H9 (cell line): Measurements from ENCODE around the gene ASTN1. TPM values are rescaled to one million over a fixed set of nuclear protein-coding genes. Genes with fewer than 3 reads are reported as not detected.

Source experiments
- DNase-seq: peaks from one replicate; pipeline ENCODE4 v3.0.0-alpha.2; 2017
- H2AFZ ChIP-seq: one replicate; pipeline ENCODE4 v1.6.1; 2013; ENCODE audit warnings: mild to moderate bottlenecking, low read length, control low read depth, moderate library complexity
- H2AK5ac ChIP-seq: 2 replicates; pipeline ENCODE4 v1.6.1; 2013; ENCODE audit warnings: low read length, control low read depth, mixed read lengths; ENCODE audit not compliant: insufficient read length
- H2BK120ac ChIP-seq: one replicate; pipeline ENCODE4 v1.6.1; 2013; ENCODE audit warnings: low read depth, mild to moderate bottlenecking, low read length, control low read depth, inconsistent platforms; ENCODE audit not compliant: poor library complexity, severe bottlenecking
- H2BK12ac ChIP-seq: 2 replicates; pipeline ENCODE4 v1.6.1; 2013; ENCODE audit warnings: low read length, control low read depth, mixed read lengths, low read depth; ENCODE audit not compliant: insufficient read length
- H2BK15ac ChIP-seq: 2 replicates; pipeline ENCODE4 v1.6.1; 2013; ENCODE audit warnings: low read depth, low read length, control low read depth
- H2BK20ac ChIP-seq: one replicate; pipeline ENCODE4 v1.6.1; 2013; ENCODE audit warnings: low read depth, mild to moderate bottlenecking, low read length, control low read depth, inconsistent platforms; ENCODE audit not compliant: poor library complexity, severe bottlenecking
- H2BK5ac ChIP-seq: 2 replicates; pipeline ENCODE4 v1.6.1; 2013; ENCODE audit warnings: low read length, control low read depth, mixed read lengths; ENCODE audit not compliant: insufficient read length
- H3K14ac ChIP-seq: 2 replicates; pipeline ENCODE4 v1.6.1; 2013; ENCODE audit warnings: low read length, control low read depth; ENCODE audit not compliant: insufficient read depth
- H3K18ac ChIP-seq: 2 replicates; pipeline ENCODE4 v1.6.1; 2013; ENCODE audit warnings: low read depth, mild to moderate bottlenecking, mixed read lengths, low read length, control low read depth; ENCODE audit not compliant: insufficient read length
- H3K23ac ChIP-seq: 2 replicates; pipeline ENCODE4 v1.6.1; 2013; ENCODE audit warnings: low read length, control low read depth, mixed read lengths, low read depth; ENCODE audit not compliant: insufficient read length
- H3K23me2 ChIP-seq: 2 replicates; pipeline ENCODE4 v1.6.1; 2013; ENCODE audit warnings: low read depth, mild to moderate bottlenecking, mixed read lengths, low read length, control low read depth; ENCODE audit not compliant: insufficient read length, poor library complexity, severe bottlenecking
- H3K27ac ChIP-seq: 2 replicates; pipeline ENCODE4 v1.5.1; 2013; ENCODE audit warnings: low read length, control low read depth, mixed read lengths, low read depth; ENCODE audit not compliant: insufficient read length
- H3K27me3 ChIP-seq: 2 replicates; pipeline ENCODE4 v1.6.1; 2013; ENCODE audit warnings: low read length, control low read depth, inconsistent platforms; ENCODE audit not compliant: insufficient read depth
- H3K4ac ChIP-seq: 2 replicates; pipeline ENCODE4 v1.6.1; 2013; ENCODE audit warnings: low read depth, mild to moderate bottlenecking, control low read depth, inconsistent platforms, low read length, moderate library complexity
- H3K4me1 ChIP-seq: 2 replicates; pipeline ENCODE4 v1.6.1; 2013; ENCODE audit warnings: low read length, control low read depth, inconsistent platforms; ENCODE audit not compliant: insufficient read depth
- H3K4me2 ChIP-seq: 2 replicates; pipeline ENCODE4 v1.6.1; 2013; ENCODE audit warnings: low read length, control low read depth, mixed read lengths; ENCODE audit not compliant: insufficient read length, insufficient read depth
- H3K56ac ChIP-seq: 2 replicates; pipeline ENCODE4 v1.6.1; 2013; ENCODE audit warnings: low read depth, mild to moderate bottlenecking, mixed read lengths, low read length, control low read depth; ENCODE audit not compliant: insufficient read length
- H3K79me1 ChIP-seq: 2 replicates; pipeline ENCODE4 v1.6.1; 2013; ENCODE audit warnings: low read depth, mild to moderate bottlenecking, moderate library complexity, low read length, control low read depth, inconsistent platforms; ENCODE audit not compliant: insufficient read depth, poor library complexity, severe bottlenecking
- H3K79me2 ChIP-seq: 2 replicates; pipeline ENCODE4 v1.6.1; 2013; ENCODE audit warnings: low read length, control low read depth, inconsistent platforms; ENCODE audit not compliant: insufficient read depth
- H3K9ac ChIP-seq: 2 replicates; pipeline ENCODE4 v1.6.1; 2013; ENCODE audit warnings: low read length, control low read depth, mixed read lengths; ENCODE audit not compliant: insufficient read length; ENCODE audit errors: extremely low read depth
- H3K9me3 ChIP-seq: one replicate; pipeline ENCODE4 v1.6.1; 2013; ENCODE audit warnings: low read depth, low read length, inconsistent platforms; ENCODE audit not compliant: control insufficient read depth
- H3T11ph ChIP-seq: one replicate; pipeline ENCODE4 v1.6.1; 2013; ENCODE audit warnings: mild to moderate bottlenecking, low read length, control low read depth, inconsistent platforms
- H4K20me1 ChIP-seq: one replicate; pipeline ENCODE4 v1.6.1; 2013; ENCODE audit not compliant: control insufficient read depth, insufficient read length, insufficient read depth
- H4K5ac ChIP-seq: 2 replicates; pipeline ENCODE4 v1.6.1; 2013; ENCODE audit warnings: low read depth, mild to moderate bottlenecking, mixed read lengths, low read length, control low read depth; ENCODE audit not compliant: insufficient read length
- H4K8ac ChIP-seq: replicated peaks from 2 replicates; pipeline ENCODE4 v1.6.1; 2013; ENCODE audit warnings: low read length, control low read depth, mixed read lengths, low read depth; ENCODE audit not compliant: insufficient read length
- H4K91ac ChIP-seq: 2 replicates; pipeline ENCODE4 v1.6.1; 2013; ENCODE audit warnings: low read depth, mild to moderate bottlenecking, moderate library complexity, mixed read lengths, low read length, control low read depth; ENCODE audit not compliant: insufficient read length
- H3K27ac Mint-ChIP-seq, 3 experiments: 2 replicates in 2 of 3; 3 replicates in 1 of 3; pipeline ENCODE4 v1.8.0; 2020 to 2021; ENCODE audit warnings: mixed read lengths in 3 of 3, mild to moderate bottlenecking in 1 of 3, moderate library complexity in 1 of 3
- H3K27me3 Mint-ChIP-seq: 2 replicates; pipeline ENCODE4 v1.8.0; 2021; ENCODE audit warnings: low read depth, mild to moderate bottlenecking, moderate library complexity, mixed read lengths
- H3K36me3 Mint-ChIP-seq, 3 experiments: 2 replicates in 2 of 3; 3 replicates in 1 of 3; pipeline ENCODE4 v1.8.0; 2020 to 2021; ENCODE audit warnings: low read depth in 3 of 3, mixed read lengths in 3 of 3; ENCODE audit not compliant: insufficient read depth in 1 of 3
- H3K4me1 Mint-ChIP-seq, 2 experiments: 2 replicates each; pipeline ENCODE4 v1.8.0; 2020; ENCODE audit warnings: mixed read lengths in 2 of 2
- H3K4me3 Mint-ChIP-seq, 2 experiments: 2 replicates in 1 of 2; 3 replicates in 1 of 2; pipeline ENCODE4 v1.8.0; 2020 to 2021; ENCODE audit warnings: mild to moderate bottlenecking in 2 of 2, mixed read lengths in 2 of 2, moderate library complexity in 1 of 2
- H3K9me3 Mint-ChIP-seq, 2 experiments: 2 replicates in 1 of 2; 3 replicates in 1 of 2; pipeline ENCODE4 v1.8.0; 2020; ENCODE audit warnings: mild to moderate bottlenecking in 2 of 2, mixed read lengths in 2 of 2, moderate library complexity in 1 of 2
- CTCF ChIP-seq: fragments of 200-600 bp; sonication (generic); conservative IDR thresholded peaks from 3 replicates; pipeline ENCODE4 v1.8.0; 2021; ENCODE audit warnings: antibody characterized with exemption, mild to moderate bottlenecking
- WGBS: extraction: QIAGEN DNeasy Blood & Tissue Kit; methylation state at CpG from one replicate; pipeline ENCODE4 v1.1.7; 2013; ENCODE audit warnings: missing lambda C conversion rate, low lambda C conversion rate, mixed read lengths; ENCODE audit not compliant: insufficient read length; ENCODE audit errors: extremely low coverage; 5-methylcytosine and 5-hydroxymethylcytosine counted together
- total RNA-seq: library from RNA; stranded (reverse); gene quantifications from 2 replicates; pipeline ENCODE4 v1.2.1, GENCODE V29; 2021

The ASTN1 gene
- total RNA-seq, 1 experiment from 2014 or later, result 0.98 TPM

DNA sequence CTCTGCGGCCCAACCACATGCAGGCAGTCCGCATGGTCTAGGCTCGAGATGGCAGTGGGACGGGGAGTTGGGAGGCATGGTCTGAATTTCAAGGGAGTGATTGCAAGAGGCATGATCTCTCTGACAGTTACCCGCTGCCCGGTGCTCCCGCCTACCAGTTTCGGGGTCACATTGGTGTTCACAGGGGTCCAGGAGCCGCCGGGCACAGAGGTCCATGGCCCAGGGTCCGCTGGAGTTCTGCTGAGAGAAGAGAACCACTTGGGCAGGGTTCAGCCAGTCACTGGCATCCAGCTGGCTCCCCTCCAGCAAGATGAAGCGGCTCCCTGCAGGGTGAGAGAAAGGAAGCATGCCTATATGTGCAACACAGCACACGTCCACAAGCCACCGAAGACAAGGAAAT lies 141.3 kb downstream of the ASTN1 start:
- Histone ChIP-seq H3K4ac (no peak overlapping the region), H3K23me2 (no peaks in the 10 kb centered on the region), H2AFZ (no peak overlapping the region), H3K4me2 (no peak overlapping the region), H4K8ac (no peak overlapping the region), H3K4me1 (no peaks in the 10 kb centered on the region), H3K9me3 (no peaks in the 10 kb centered on the region), H3K18ac (no peak overlapping the region), H2BK20ac (no peak overlapping the region), H3K9ac (no peak overlapping the region), H4K91ac (no peak overlapping the region), H2BK120ac (no peak overlapping the region), H3K56ac (no peak overlapping the region), H3T11ph (no peak overlapping the region), H2AK5ac (no peak overlapping the region), H3K23ac (no peak overlapping the region), H3K79me2 (no peaks in the 10 kb centered on the region), H2BK12ac (no peak overlapping the region), H3K79me1 (no peaks in the 10 kb centered on the region), H3K14ac (0 out of 2 replicates have a peak overlapping the region, but pooled peaks have one; percentile 67), H4K5ac (peak overlapping the region; percentile 14), H3K27ac (no peak overlapping the region), H2BK15ac (no peak overlapping the region), H3K27me3 (no peaks in the 10 kb centered on the region), H4K20me1 (no peaks in the 10 kb centered on the region), H2BK5ac (no peak overlapping the region)
- WGBS, result no CpG with 5 or more reads among the region's 14 CpGs
- Mint-ChIP-seq H3K27ac (no peak overlapping the region), H3K36me3 (peaks cover 0 to 2% (median 0%) of the 10 kb centered on the region in 3 experiments; a peak in 2 of 7 replicates), H3K4me1 (peaks cover 7 to 10% of the 10 kb centered on the region in 2 experiments), H3K4me3 (no peak overlapping the region), H3K27me3 (peaks cover 2% of the 10 kb centered on the region), H3K9me3 (no peaks in the 10 kb centered on the region)
- no peak for DNase-seq
- no peak for TF ChIP-seq CTCF
